OCI-LY7 (cell line): ENCODE measurements around the gene RRP1B. TPM values are rescaled to one million over a fixed set of nuclear protein-coding genes. Genes with fewer than 3 reads are reported as not detected.

Experiments used
- BruUV-seq: library from RNA; stranded (reverse); fragments of 400-500 nt; replicated peaks from 2 replicates; lab custom pipeline; 2021; lab: Mats Ljungman, UMichigan
- CTCF ChIA-PET: fragments of 300-600 bp; sonication (Branson Sonifier 250); formaldehyde crosslinking; loops from one replicate; lab custom pipeline; 2022; ENCODE audit warnings: antibody characterized with exemption; ENCODE audit not compliant: unreplicated experiment; lab: Charles Lee
- POLR2A ChIA-PET: fragments of 300-600 bp; sonication (Branson Sonifier 250); formaldehyde crosslinking; loops from one replicate; lab custom pipeline; 2022; ENCODE audit warnings: antibody characterized with exemption; lab: Charles Lee
- DNase-seq: peaks from one replicate; pipeline ENCODE4 v3.0.0-alpha.2; 2015; ENCODE audit warnings: low spot score
- H2AFZ ChIP-seq: fragments of 200-600 bp; sonication (generic), shearing (Covaris generic); 2 replicates; pipeline ENCODE4 v1.6.1; 2014; ENCODE audit warnings: mild to moderate bottlenecking, antibody characterized with exemption, low read length, moderate library complexity
- H3K27ac ChIP-seq: fragments of 200-600 bp; sonication (generic); 2 replicates; pipeline ENCODE4 v1.5.1; 2014; ENCODE audit warnings: mixed run types, low read depth, mild to moderate bottlenecking, moderate library complexity, low read length, inconsistent platforms; ENCODE audit not compliant: poor library complexity, severe bottlenecking
- H3K36me3 ChIP-seq: fragments of 200-600 bp; sonication (generic); 2 replicates; pipeline ENCODE4 v1.6.1; 2014; ENCODE audit warnings: mild to moderate bottlenecking, antibody characterized with exemption, low read length, moderate library complexity, mixed read lengths; ENCODE audit not compliant: insufficient read depth
- H3K4me1 ChIP-seq: fragments of 200-600 bp; sonication (generic); 2 replicates; pipeline ENCODE4 v1.5.1; 2014; ENCODE audit warnings: mild to moderate bottlenecking, low read length; ENCODE audit not compliant: insufficient read depth, poor library complexity, severe bottlenecking
- H3K4me2 ChIP-seq: fragments of 200-600 bp; sonication (generic); 2 replicates; pipeline ENCODE4 v1.6.1; 2014; ENCODE audit warnings: mild to moderate bottlenecking, low read length
- H3K4me3 ChIP-seq: fragments of 200-600 bp; sonication (generic); 2 replicates; pipeline ENCODE4 v1.5.1; 2014; ENCODE audit warnings: mild to moderate bottlenecking, low read depth, low read length; ENCODE audit not compliant: poor library complexity, severe bottlenecking
- H3K79me2 ChIP-seq: fragments of 200-600 bp; sonication (generic); 2 replicates; pipeline ENCODE4 v1.6.1; 2016; ENCODE audit warnings: low read depth, mild to moderate bottlenecking, low read length, moderate library complexity, mixed read lengths; ENCODE audit not compliant: insufficient read depth
- H3K9me2 ChIP-seq: fragments of 200-600 bp; sonication (generic); 2 replicates; pipeline ENCODE4 v1.6.1; 2016; ENCODE audit warnings: mild to moderate bottlenecking, low read length, mixed read lengths; ENCODE audit not compliant: insufficient read depth
- H3K9me3 ChIP-seq: fragments of 200-600 bp; sonication (generic); 2 replicates; pipeline ENCODE4 v1.6.1; 2014; ENCODE audit warnings: mild to moderate bottlenecking, mixed run types, low read length, mixed read lengths
- H4K20me1 ChIP-seq: fragments of 200-600 bp; sonication (generic); 2 replicates; pipeline ENCODE4 v1.6.1; 2014; ENCODE audit warnings: mild to moderate bottlenecking, antibody characterized with exemption, low read length, moderate library complexity, mixed read lengths; ENCODE audit not compliant: insufficient read depth
- EZH2phosphoT487 ChIP-seq: fragments of 200-600 bp; sonication (generic); IDR thresholded peaks from 2 replicates; pipeline ENCODE4 v1.6.1; 2018; ENCODE audit warnings: low read depth, borderline replicate concordance, mild to moderate bottlenecking, mixed run types, antibody characterized with exemption, low read length, moderate library complexity, mixed read lengths
- intact Hi-C: fragments of 100-400 bp; cut with micrococcal nuclease; formaldehyde crosslinking; loops from one replicate; pipeline ENCODE4 v1.10.0; 2022; ENCODE audit not compliant: unreplicated experiment
- total RNA-seq, 2 experiments: library from RNA; depleted of rRNA in 1 of 2; stranded (reverse); fragments of >200 nt in 1 of 2; shearing (Covaris generic) in 1 of 2; gene quantifications; 2 replicates each; pipeline ENCODE4 v1.2.3, GENCODE V29; 2014 to 2022
- TF ChIP-seq, protein P1 (sequence below): fragments of 200-600 bp; sonication (generic); conservative IDR thresholded peaks from 2 replicates; pipeline ENCODE4 v1.5.1; 2014; ENCODE audit warnings: mild to moderate bottlenecking, antibody characterized with exemption, low read length, moderate library complexity, mixed read lengths

Gene RRP1B
- total RNA-seq, 2 experiments from 2014 or later = 58.6 to 74.5 TPM

DNA sequence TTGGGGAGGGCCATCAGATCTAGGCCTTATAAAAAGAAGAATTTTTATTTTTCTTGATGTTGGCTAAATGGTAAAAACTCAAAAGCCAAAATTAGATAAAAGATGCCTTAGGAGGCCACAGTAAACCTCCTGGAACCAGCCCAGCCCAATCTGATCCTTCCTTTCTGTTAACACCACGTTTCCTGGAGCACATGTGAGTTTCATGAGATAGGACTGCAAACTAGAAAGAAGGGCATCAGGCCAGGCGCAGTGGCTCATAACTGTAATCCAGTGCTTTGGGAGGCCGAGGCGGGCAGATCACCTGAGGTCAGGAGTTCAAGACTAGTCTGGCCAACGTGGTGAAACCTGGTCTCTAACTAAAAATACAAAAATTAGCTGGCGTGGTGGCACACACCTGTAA, 6.7 kb upstream of the RRP1B start:
- BruUV-seq = no TSS peak
- Histone ChIP-seq H3K36me3 (no peaks in the 10 kb centered on the region), H3K79me2 (no peaks in the 10 kb centered on the region), H4K20me1 (no peaks in the 10 kb centered on the region), H3K9me3 (no peaks in the 10 kb centered on the region), H3K4me1 (no peaks in the 10 kb centered on the region), H2AFZ (no peak overlapping the region), H3K4me3 (no peak overlapping the region), H3K4me2 (no peak overlapping the region), H3K27ac (no peak overlapping the region), H3K9me2 (no peaks in the 10 kb centered on the region)
- TF ChIP-seq, protein P1, sequence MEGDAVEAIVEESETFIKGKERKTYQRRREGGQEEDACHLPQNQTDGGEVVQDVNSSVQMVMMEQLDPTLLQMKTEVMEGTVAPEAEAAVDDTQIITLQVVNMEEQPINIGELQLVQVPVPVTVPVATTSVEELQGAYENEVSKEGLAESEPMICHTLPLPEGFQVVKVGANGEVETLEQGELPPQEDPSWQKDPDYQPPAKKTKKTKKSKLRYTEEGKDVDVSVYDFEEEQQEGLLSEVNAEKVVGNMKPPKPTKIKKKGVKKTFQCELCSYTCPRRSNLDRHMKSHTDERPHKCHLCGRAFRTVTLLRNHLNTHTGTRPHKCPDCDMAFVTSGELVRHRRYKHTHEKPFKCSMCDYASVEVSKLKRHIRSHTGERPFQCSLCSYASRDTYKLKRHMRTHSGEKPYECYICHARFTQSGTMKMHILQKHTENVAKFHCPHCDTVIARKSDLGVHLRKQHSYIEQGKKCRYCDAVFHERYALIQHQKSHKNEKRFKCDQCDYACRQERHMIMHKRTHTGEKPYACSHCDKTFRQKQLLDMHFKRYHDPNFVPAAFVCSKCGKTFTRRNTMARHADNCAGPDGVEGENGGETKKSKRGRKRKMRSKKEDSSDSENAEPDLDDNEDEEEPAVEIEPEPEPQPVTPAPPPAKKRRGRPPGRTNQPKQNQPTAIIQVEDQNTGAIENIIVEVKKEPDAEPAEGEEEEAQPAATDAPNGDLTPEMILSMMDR = no peak
- no peak for TF ChIP-seq EZH2phosphoT487
- ChIA-PET CTCF (no interaction called here), POLR2A (interaction anchor here (0.7 kb wide), 1 partner anchor 391 kb away, joined by 3 read pairs; no protein-coding TSS in a partner anchor)
- intact Hi-C loops = loop anchor here (10.0 kb wide), 1 partner anchor 998 kb away; the partner anchor contains the start of gene PDE9A
- no peak for DNase-seq

DNA sequence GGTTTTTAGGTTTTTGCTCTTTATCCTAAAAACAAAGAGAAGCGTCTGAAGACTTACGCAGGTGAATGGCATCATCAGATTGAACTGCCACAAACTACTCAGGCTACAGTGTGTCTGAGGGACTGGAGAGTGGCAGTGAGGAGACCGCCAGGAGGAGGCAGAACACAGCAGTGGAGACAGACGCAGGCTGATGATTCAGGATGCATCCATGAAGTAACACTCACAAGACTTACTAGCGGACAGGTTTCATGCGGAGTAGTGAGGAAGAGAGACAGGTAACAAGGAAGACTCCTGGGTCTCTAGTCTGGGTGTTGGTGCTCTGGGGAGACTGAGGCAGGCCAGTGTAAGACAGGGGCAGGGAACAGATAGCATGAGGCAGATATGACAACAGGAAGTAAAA, 5.7 kb upstream of the RRP1B start:
- intact Hi-C loops = loop anchor here (10.0 kb wide), 1 partner anchor 999 kb away; the partner anchor contains the start of gene PDE9A
- BruUV-seq = no TSS peak
- TF ChIP-seq, protein P1 = no peak
- no peak for TF ChIP-seq EZH2phosphoT487
- H3K79me2 ChIP-seq = no peaks in the 10 kb centered on the region
- H3K36me3 ChIP-seq = no peaks in the 10 kb centered on the region
- POLR2A ChIA-PET = no interaction called here
- CTCF ChIA-PET = no interaction called here
- H3K27ac ChIP-seq = no peak overlapping the region
- peaks cover under 1% of the 10 kb centered on the region for H3K4me1 ChIP-seq
- H3K9me2 ChIP-seq = no peaks in the 10 kb centered on the region
- H3K4me3 ChIP-seq = no peak overlapping the region
- H3K9me3 ChIP-seq = no peaks in the 10 kb centered on the region
- H4K20me1 ChIP-seq = no peaks in the 10 kb centered on the region
- H2AFZ ChIP-seq = no peak overlapping the region
- H3K4me2 ChIP-seq = no peak overlapping the region
- DNase-seq = no peak

DNA sequence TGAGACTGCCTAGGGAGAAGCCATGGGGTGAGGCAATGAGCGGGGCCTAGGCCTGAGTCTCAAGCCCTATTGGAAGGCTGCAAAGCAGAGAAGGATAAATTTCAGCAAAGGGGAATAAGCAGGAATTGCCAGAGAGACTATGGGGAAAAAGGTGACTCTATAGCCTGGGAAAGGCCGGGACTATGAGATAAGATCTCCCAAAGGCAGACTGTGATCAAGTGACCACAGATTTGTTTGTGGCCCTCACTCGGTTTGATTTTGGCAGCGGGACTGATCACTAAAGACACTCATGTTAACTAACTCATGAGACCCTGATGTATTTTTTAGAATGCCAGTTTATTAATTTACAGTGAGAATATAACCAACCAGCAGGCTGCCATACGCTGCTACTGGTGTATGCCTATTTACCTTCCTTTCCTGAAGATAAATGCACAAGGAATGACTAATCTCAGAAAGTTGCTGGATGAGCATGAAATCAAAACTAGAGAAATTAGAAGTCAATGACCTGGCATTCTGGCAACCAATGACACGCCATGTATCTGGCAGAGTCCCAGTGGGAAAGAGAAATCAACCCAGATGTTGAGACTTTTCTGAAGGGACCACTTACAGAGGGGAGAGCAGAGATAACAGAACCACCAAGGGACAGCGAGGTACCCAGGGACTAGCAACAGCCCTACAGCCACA, 4.4 kb upstream of the RRP1B start:
- Histone ChIP-seq H2AFZ (no peak overlapping the region), H3K36me3 (no peaks in the 10 kb centered on the region; the same call in 1 of the 2 replicates), H3K9me3 (no peaks in the 10 kb centered on the region), H3K9me2 (no peaks in the 10 kb centered on the region), H3K4me2 (no peak overlapping the region), H4K20me1 (no peaks in the 10 kb centered on the region), H3K4me3 (no peak overlapping the region), H3K27ac (no peak overlapping the region), H3K4me1 (peaks cover 6% of the 10 kb centered on the region), H3K79me2 (peaks cover 5% of the 10 kb centered on the region)
- no peak for TF ChIP-seq EZH2phosphoT487
- TF ChIP-seq, protein P1 = no peak
- DNase-seq = no peak
- intact Hi-C loops = loop anchor here (10.0 kb wide), 1 partner anchor 1000 kb away; the partner anchor contains the start of gene PDE9A
- POLR2A ChIA-PET = no interaction called here
- CTCF ChIA-PET = no interaction called here
- BruUV-seq = no TSS peak
